GM19395 (cell line): ENCODE measurements around the gene DPP4.
"Not testable (repeated sequence)": the region's sequence is repeated elsewhere in the genome, so short reads cannot be mapped to it uniquely, and the experiment has no call there.

ENCODE experiments used
- ATAC-seq: cut with Tn5 transposase; IDR thresholded peaks from one replicate; pipeline ENCODE4 v1.9.1; 2021; ENCODE audit warnings: mild to moderate bottlenecking, moderate library complexity; ENCODE audit not compliant: unreplicated experiment

DPP4 gene

DNA sequence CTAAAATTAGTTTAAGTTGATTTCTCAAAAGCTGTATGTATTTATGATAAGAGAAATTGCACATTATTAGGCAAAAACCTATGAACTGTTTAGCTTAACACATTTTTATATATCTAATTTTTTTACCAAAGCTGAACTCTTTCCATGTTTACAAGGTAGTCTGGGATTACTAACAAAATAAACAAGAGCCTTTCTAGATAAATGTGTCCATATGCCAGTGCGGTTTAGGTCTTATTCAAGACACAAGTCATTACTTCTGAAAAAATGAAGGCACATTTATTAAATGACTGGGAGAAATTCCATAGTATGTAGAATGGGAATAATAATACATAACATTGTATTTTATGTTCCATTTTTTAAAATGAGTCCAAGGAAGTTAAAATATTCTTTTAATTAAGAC, 82.0 kb downstream of the DPP4 start:
- ATAC-seq, result no peak

DNA sequence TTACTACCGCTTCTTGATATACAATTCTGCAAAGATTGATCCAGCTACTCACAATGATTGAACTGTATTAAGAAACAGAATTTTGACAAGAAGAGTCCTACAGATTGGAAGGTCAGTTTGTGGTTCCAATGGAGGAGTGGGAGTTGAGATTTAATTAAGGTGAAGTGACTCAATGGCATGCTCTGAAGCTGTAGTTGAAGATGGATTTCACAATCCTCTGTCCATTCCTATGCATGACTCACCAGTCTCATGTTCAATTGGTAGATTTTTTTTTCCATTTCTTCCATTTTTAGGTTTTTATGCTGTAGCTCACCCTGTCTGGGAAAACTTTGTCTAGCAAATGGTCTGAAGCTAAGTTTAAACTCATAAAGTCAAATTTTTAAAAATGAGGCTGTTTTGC, 83.3 kb downstream of the DPP4 start:
- no peak for ATAC-seq

DNA sequence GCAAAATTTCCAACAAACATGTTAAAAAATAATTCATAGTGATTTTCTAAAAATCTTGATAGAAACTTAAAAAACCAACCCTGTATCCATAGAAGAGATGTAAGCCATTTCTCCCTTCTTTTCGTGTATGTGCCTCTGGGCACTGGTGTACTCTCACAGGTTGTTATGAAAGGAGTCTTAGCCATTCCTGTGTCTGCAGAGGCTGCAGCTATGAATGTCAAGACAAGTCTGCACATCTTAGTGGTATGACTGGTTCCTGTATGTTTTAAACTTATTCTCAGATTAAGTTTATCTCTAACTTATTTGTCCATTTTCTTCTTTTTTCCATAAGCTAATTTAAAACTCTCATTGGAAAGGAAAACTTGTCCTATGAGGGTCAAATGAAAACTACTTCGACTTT, 84.0 kb downstream of the DPP4 start:
- no peak for ATAC-seq

DNA sequence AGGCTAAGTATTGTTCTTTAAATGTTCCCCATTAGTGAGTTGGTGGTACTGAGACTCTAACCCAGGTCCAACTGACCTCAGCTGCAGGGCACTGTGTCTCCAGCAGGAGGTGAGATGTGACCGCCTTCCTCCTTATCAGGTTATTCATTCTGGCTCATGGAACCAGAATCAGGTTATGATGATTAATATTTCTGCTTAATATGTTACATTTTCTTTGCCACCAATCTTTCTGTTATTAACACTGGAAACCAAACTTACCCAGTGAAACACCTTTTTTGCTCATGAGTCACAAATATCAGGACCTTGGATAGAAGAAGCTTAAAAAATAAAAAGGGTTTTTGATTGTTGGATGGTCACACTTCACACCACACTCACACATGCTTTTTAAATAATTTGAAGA, 85.4 kb downstream of the DPP4 start:
- ATAC-seq, result peak; percentile 49

DNA sequence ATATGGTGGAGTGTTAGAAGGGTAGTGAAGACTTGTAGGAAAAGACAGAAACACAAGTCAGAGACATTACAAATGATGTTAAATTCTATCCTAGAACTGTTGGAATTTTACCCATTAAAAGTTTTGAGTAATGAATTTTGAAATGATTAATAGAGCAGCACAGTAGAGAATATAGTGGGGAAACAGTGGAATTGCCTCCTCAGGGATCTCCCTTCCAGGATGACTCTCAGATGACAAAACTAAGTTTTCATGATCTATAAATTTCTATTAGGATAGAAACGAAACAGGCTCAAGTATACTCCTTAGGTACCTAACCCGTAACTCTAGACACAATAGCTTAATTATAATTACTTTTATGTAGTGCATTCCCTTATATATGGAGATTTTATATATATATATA, 86.7 kb downstream of the DPP4 start:
- ATAC-seq, result no peak

DNA sequence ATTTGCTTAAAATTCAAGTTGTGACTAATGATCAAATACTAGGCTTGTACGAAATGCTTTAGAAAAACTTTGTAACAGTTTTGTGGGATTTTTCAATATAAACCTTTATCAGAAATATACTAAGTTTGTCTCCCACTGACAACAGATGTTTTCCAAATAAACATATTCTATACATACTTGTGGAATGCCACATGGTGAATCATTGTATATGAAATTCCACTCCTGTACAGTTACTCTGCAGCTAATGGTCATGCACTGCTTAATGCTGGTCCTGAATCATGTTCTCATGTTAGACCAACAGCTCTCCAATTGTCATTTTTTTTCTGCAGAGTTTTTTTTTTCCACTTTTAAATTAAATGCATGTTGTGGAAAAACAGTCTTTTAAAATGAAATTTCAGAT, 90.1 kb downstream of the DPP4 start:
- ATAC-seq, result no peak

DNA sequence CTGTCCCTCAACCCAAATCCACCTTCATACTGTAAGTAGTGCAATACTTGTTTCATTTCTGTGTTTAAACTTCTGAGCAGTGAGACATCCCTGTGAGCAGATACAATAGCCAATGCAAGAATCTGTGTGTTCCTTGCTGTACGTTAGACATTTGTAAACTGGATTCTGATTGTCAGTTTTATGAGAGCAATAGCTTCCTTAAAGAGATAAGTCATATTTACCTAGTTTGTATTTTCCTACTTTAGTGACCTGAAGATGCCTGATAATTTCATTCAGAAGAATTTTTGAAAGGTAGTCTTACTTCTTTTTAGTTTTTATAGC, 90.7 kb downstream of the DPP4 start:
- no peak for ATAC-seq

DNA sequence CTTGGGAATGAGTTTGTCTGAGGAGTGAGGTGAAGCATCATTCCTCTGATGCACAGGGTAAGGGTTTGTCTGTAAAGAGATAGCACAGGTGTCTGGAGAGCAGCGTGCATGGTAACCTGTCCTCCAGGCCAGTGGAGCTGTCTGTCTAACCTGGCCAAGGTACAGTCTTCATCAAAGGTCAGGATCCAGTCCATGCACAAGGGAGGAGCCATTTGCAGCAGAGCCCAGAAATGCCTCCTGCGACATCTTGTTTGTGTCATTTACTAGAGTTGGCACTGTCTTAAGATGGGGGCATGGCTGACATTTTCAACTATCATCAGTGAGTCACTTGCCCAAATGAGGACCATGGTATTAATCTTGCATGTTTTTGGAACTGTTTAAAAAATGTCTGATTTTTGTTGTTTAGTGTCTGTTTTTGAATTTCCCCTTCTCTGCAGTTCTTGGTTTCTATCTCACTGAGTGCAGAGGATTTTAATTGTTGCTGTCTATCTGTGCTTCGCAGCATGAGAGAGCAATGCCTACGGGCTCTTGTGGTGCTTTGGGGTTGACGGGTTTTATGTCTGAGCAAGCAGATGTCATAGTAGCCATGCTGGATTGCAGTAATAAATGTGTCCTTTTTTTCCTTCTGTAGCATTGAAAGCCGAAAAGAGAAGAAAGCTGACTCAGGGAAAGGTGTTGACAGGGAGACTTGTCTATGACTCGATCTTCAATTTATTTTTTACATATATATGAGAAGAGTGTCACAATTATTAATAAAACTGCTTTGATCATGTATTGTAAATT, 91.3 kb downstream of the DPP4 start:
- no peak for ATAC-seq

DNA sequence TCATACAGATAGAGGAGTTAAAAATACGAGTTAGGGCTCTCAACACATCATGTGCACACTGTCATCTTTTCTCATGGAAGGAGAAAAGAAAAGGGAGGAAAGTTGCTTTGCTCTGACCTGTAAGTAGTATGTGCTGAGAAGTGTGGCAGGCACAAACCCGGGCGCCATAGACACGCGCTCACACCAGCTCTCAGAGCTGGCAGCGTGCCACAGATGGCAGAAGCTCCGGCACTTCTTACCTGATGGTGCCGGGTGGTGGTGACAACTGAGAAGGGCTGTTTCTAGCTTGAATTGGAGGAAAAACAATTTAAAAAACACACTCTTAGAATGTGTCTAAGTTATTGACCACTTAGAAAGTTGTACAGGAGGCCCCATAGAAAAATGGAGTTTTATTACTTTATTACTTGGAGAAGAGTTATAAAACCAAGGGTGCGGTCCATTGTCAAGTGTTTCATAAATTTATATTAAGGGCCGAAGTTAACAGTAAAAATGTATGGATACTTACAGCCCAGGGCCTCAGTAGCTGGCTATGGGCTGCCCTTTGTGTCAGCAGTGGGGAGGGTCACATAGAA, 92.2 kb downstream of the DPP4 start:
- ATAC-seq, result no peak

DNA sequence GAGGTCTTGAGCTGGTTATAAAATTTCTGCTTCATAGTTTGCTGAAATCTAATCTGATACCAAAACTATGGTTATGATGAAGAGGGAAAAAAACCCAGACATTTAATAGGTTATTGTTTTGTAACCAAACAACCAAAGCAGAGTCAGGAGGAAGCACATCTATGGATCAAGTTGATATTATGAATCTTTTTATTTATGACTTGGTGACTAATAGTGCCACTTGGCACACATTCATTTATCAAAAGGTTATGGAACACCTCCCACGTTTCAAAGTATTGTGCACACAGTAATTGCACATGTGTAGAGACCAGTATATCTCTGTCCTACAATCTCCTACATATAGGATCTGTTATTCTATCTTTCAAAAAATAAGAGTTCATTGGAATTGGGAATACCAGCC, 93.0 kb downstream of the DPP4 start:
- ATAC-seq, result no peak

DNA sequence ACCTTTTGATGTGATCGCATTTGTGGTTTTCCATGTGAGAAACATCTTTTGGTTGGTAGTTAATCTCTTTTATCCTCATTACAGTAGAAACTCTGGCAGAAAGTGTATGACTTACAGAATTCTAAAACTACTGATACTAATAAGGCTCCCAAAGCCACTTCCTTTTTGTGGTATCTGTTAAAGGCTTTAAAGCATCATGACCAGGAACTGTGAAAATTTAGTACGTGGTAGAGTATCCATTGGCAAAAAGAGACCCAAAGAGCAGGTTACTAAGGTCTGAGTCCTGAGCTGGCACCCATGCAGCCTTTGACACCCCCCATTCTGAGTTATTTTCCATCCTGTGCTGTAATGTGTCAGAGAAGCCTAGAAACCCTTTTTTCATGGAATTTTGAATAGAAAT, 94.5 kb downstream of the DPP4 start:
- ATAC-seq, result no peak

DNA sequence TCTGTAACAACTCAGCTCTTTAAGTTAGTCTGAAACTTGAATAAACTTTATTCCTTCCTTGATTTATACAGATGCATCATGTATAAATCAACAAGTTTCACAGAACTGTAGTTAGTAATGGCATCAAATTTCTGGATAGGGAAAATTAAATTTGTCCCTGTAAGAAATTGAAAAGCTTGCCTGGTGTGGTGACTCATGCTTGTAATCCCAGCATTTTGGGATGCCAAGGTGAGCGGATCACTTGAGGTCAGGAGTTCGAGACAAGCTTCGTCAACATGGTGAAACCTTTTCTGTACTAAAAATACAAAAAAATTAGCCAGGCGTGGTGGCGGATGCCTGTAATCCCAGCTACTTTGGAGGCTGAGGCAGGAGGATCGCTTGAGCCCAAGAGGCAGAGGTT, 96.1 kb downstream of the DPP4 start:
- not testable (repeated sequence) for ATAC-seq

DNA sequence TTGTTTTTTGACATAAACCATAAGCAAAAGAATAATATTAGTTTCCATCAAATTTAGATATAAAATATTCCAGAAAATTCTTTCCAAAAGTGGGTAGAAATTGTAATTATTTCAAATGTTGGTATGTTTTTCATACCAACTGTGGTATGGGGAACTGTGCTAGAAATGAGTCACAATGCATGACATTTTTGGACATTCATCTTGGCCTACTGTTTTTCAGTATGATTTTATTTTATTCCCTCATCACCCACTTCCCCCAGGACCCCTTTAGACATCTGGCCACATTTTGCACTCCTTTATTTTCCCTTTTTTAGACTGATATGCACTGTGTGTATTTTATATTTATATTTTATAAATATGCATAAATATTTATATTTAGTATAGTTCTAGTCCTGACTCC, 97.1 kb downstream of the DPP4 start:
- ATAC-seq, result no peak

DNA sequence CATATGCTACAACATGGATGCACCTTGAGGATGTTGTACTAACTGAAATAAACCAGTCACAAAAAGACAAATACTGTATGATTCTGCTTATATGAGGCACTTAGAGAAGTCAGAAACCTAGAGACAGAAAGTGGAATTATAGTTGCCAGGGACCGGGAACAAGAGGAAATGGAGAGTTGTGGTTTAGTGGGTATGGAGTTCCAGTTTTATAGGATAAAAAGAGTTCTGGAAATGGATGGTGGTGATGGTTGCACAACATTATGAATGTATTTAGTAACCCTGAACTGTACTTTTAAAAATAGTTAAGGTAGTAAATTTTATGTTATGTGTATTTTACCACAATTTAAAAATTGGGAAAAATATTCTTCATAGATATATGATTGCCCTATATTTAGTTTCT, 97.7 kb downstream of the DPP4 start:
- no peak for ATAC-seq

DNA sequence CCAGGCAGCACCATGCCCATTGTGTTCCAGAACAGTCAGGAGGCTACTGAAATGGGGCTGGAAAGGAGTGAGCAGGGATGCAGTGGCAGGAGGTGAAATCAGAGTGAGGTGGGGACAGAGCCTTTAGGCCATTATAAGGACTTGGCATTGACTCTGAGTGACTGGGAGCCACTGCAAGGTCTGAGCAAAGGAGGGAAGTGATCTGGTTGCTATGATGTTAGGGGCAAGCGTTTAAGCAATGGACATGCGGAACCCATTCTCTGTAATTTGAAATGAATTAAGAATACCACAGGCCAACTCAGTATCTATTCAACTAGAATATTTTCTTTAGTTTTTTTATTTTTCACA, 98.2 kb downstream of the DPP4 start:
- no peak for ATAC-seq

DNA sequence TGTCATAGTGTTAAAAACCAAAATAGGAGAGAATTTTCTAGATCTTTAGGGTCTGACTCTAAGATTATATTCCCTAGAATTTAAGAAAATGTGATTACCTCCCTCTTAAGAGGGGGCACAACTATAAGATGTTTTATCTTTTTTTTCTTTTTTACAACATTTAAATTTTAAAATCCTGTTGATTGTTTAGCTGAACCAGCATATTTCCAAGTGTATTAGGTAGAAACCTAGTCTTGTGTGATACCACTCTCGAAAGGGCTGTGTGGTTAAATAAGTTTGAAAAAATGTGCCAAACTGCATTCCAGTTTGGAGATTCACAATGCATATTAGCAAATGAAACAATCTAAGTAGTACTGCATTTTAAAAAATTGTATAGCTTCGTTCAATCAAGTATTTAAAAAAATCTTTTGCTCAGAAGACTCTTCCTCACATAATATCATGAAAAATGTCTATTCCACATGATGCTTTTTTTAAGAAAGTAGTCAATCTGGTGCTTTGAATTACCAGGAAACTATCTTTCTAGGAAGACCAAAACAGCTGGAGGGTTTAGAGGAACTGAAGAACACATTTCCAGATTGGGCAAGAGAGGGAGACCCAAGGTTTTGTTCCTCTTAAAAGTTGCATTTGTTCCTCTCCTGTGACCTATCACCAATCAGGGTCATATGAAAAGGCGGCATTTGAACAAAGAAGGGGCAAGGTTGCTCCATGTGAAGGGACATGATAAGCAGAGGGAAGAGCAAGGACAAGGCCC, 98.8 kb downstream of the DPP4 start:
- no peak for ATAC-seq

DNA sequence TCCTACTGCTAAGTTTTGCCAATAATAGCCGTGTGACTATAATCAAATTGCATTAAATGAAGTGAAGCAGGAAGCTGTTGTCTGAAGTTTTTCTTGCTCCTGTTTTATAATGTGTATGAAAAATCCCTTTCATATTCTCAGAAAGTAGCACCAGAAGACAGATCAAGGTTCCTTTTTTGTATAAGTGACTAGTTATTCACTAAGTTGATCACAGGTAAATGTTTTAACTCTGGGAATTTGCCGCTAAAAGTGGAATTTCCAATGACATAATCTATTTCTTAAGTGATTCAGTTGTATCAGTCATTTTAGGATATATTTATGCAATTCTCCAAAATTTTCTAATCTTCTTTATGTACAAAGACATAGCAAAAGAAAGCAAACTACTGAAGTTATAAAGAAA, 99.6 kb downstream of the DPP4 start:
- ATAC-seq, result no peak

DNA sequence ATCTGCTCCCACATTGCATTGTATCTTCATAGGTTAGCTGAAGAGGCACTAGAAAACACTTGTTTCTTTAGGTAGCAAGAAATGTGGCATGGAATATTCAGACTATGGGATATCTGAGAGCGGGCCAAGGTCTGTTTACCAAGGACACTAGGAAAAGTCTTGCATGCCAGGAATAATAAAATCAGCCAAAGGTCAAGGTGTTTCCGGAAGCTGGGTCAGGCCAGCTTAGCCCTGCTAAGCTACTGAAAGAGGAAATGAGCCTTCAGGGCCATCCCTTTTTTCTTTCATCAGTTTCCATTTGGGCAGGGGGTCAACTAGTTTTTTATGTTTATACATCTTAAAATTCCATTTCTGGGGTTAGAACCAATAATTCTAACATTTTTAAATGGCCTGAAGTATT, 101.1 kb downstream of the DPP4 start:
- no peak for ATAC-seq

DNA sequence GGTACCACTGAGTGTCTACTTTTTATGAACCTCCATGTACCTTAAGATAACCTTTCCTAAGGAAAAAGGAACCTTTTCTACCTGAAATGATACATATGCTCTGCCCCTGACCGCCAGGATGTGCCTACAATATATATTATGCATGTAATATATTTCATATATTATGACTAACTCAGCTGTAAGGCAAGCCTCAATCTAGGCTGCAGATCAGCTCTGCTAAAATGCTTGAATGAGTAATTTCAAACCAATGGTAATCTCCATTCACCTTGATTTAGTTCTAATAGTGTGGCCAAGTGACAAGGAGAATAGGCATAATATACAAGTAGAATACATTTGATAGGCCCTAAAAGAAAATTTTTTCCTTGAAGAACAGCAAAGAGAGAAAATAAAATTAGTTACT, 101.8 kb downstream of the DPP4 start:
- no peak for ATAC-seq

DNA sequence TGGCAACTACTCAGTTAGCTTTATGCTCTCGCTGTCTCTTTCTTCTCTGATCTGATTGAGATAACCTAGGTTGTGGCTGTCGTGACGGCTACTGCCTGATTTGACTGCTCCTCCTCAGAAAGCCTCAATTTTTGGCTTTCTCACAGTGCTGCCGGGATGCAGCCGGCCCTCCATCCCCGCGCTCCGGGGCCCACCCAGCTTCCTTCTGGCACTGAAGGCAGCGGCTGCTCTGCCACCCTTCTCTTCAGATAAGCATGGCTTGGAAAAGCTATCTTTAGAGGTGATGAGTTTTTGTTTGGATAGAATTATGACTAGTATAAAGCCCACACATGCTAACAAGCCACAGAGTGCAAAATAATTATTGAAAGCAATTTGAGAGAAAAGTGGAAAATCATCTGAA, 102.5 kb downstream of the DPP4 start:
- ATAC-seq, result no peak

DNA sequence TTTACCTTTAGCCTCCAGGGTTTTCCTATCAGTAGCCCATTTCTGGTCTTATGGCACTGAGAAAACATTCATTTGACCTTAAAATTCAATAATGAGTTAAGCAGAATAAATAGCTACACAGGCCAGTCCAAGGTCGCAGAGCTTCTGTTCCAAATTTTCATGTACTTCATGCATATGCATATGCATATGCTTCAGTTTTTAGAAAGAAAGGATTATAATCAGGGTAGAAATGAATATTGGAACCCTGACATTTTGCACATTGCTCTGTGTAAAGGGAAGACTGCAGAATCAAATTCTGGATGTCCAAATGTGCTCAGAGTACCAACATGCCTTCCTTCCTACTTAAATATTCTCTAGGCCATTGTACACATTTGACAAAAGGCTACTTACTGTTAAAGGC, 104.9 kb downstream of the DPP4 start:
- no peak for ATAC-seq

DNA sequence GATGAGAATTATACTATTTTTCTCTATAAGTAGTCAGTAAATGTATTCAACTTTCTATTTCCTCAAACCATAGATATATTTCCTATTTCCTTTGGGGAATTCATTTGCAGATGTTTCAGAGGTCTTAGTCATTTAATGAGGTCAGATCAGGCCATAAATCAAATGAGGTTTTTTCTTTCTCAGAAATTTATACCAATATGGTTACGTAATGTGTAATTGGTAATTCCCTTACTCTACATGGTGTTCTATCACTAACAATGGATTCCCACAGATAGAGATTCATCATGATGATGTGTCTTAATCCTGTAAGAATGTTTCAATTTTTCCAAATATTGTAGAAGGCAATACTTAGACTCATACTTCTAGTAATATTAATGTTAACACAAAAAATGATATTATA, 108.0 kb downstream of the DPP4 start:
- ATAC-seq, result no peak

DNA sequence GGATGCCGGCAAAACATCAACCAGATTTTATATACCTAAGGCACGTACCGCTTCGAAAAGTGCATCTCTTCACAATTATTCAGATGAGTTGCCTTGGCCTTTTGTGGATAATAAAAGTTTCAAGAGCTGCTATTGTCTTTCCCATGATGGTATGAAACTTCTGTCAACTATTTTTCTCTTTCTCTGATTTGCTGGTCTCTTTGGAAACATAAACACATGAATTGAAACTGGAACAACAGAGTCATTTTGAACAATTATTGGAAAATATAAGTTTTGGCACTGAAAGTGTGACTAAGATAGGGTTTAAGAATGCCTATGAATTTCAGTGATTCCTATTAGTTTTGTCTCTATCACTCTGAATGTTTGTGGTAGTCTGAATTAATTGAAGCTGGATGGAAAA, 109.9 kb downstream of the DPP4 start:
- ATAC-seq, result no peak
